Tibial nerve (tissue), 4 donors: Measurements from ENCODE around the gene GLO1. TPM values are rescaled to one million over a fixed set of nuclear protein-coding genes. Genes with fewer than 3 reads are reported as not detected.

Experiments
- DNase-seq, 2 donors: peaks; one replicate each; pipeline ENCODE4 v3.0.0-alpha.2; 2019; ENCODE audit warnings: low spot score in 2 of 2
- H3K27ac ChIP-seq, 4 donors: fragments of 200-600 bp; sonication (generic) in 3 of 4; one replicate each; pipeline ENCODE4 v1.5.1; 2017 to 2019; ENCODE audit warnings: mild to moderate bottlenecking in 1 of 4
- H3K27me3 ChIP-seq, 2 donors: fragments of 200-600 bp; sonication (generic) in 1 of 2; one replicate each; pipeline versions ENCODE4 v1.5.1 to v1.6.0; 2017 to 2019
- H3K36me3 ChIP-seq, 3 donors: fragments of 200-600 bp; sonication (generic); one replicate each; pipeline ENCODE4 v1.5.1; 2018 to 2019
- H3K4me1 ChIP-seq, 4 donors: fragments of 200-600 bp; sonication (generic) in 3 of 4; one replicate each; pipeline ENCODE4 v1.5.1; 2017 to 2019
- H3K4me3 ChIP-seq, 4 donors: fragments of 200-600 bp; sonication (generic) in 3 of 4; one replicate each; pipeline ENCODE4 v1.5.1; 2017 to 2019; ENCODE audit warnings: mild to moderate bottlenecking in 1 of 4, moderate library complexity in 1 of 4
- H3K9me3 ChIP-seq, 4 donors: fragments of 200-600 bp; sonication (generic) in 3 of 4; one replicate each; pipeline ENCODE4 v1.5.1; 2017 to 2019
- EP300 ChIP-seq, 2 donors: sonication (generic); formaldehyde crosslinking; IDR thresholded peaks; one replicate each; pipeline ENCODE4 v1.6.1; 2017; ENCODE audit warnings: antibody characterized with exemption in 2 of 2, mild to moderate bottlenecking in 1 of 2
- POLR2A ChIP-seq, 2 donors: fragments of 450-650 bp; IDR thresholded peaks; one replicate each; pipeline ENCODE4 v1.6.1; 2017; ENCODE audit warnings: antibody characterized with exemption in 2 of 2, mild to moderate bottlenecking in 2 of 2, moderate library complexity in 2 of 2
- WGBS, 2 donors: methylation state at CpG; one replicate each; pipeline ENCODE4 v1.1.5; 2018; 5-methylcytosine and 5-hydroxymethylcytosine counted together
- total RNA-seq, 4 donors: library from RNA; depleted of rRNA; stranded (reverse); fragments of >200 nt; gene quantifications; one replicate each; pipeline ENCODE4 v1.1.0, GENCODE V29; 2016
- TF ChIP-seq, protein P1 (sequence below), 5 experiments: fragments of 200-600 bp in 3 of 5; fragments of 450-650 bp in 2 of 5; sonication (generic) in 3 of 5; IDR thresholded peaks; one replicate each; pipeline ENCODE4 v1.5.1; 2016 to 2019; ENCODE audit warnings: antibody characterized with exemption in 5 of 5, mild to moderate bottlenecking in 3 of 5, moderate library complexity in 2 of 5

Gene GLO1
- total RNA-seq, 4 donors from 2014 or later, result 69.6 to 118 (median 86.3) TPM

DNA sequence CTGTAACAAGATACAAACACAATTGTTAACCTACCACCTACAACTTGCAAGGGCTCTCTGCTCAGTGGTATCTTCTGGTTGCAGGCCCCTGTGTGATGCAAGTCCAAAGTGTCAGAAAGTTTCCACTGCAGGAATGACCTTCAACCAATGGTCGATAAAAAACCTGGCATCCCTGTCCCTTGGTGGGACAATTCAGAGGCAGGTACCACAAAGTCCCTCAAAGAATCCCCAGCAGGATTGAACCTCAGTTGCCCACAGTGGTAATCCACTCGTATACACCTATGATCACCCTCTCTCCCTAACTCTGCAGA, 15.9 kb downstream of the GLO1 start:
- H3K27ac ChIP-seq, result peak overlapping the region in 3 of 4 donors; percentile 24 to 57 (median 30)
- H3K4me3 ChIP-seq, result no peak overlapping the region
- no peak for DNase-seq
- H3K9me3 ChIP-seq, result no peaks in the 10 kb centered on the region
- H3K36me3 ChIP-seq, result peaks cover 0 to 22% (median 5%) of the 10 kb centered on the region in 3 donors
- TF ChIP-seq EP300 (IDR thresholded peaks at IDR 0.05) (no peak), POLR2A (IDR thresholded peaks at IDR 0.05) (no peak)
- TF ChIP-seq, protein P1, sequence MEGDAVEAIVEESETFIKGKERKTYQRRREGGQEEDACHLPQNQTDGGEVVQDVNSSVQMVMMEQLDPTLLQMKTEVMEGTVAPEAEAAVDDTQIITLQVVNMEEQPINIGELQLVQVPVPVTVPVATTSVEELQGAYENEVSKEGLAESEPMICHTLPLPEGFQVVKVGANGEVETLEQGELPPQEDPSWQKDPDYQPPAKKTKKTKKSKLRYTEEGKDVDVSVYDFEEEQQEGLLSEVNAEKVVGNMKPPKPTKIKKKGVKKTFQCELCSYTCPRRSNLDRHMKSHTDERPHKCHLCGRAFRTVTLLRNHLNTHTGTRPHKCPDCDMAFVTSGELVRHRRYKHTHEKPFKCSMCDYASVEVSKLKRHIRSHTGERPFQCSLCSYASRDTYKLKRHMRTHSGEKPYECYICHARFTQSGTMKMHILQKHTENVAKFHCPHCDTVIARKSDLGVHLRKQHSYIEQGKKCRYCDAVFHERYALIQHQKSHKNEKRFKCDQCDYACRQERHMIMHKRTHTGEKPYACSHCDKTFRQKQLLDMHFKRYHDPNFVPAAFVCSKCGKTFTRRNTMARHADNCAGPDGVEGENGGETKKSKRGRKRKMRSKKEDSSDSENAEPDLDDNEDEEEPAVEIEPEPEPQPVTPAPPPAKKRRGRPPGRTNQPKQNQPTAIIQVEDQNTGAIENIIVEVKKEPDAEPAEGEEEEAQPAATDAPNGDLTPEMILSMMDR (IDR thresholded peaks at IDR 0.05), result no peak
- no peaks in the 10 kb centered on the region for H3K27me3 ChIP-seq
- peaks cover 0 to 27% (median 2%) of the 10 kb centered on the region in 4 donors for H3K4me1 ChIP-seq
- 76 to 91% methylated on average over 2 of the region's 2 CpGs for WGBS, 2 donors

DNA sequence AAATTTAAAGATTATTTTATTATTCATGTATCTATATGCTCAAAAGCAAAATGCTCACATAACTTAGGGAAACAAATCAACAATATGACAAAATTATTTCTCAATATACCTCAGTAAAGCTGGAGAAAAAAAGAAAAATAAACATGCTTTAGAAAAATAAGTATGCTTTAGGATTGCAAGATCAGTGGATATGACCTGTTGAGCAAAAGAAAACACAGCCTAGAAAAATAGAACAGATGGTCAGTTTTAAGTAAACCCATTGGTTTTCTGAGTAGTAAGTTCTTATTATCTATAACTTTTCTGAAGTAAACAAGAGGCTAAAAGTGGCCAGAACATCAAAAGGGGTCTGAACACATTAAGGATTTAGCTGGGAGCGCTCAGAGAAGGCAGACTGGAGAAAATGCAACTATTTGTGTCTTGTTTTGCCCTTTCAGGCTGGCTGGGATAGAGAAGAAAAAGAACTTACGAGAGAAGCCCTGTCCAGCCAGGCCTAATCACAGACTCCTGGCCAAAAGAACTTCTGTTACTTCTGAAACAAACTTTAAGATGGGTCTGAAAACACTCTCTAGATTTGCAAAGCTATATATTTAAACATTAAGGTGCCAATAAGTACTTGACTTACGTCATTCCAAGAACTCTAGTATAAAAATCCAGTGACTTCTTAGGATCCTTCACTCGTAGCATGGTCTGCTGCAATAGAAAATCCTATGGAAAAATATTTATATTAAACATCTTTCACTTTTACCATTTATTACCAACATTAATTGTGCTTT, 16.5 kb downstream of the GLO1 start:
- no peaks in the 10 kb centered on the region for H3K9me3 ChIP-seq
- TF ChIP-seq POLR2A (IDR thresholded peaks at IDR 0.05), result no peak
- TF ChIP-seq EP300 (IDR thresholded peaks at IDR 0.05), result no peak
- TF ChIP-seq, protein P1 (IDR thresholded peaks at IDR 0.05), result no peak
- peak overlapping the region in 3 of 4 donors; percentile 10 to 57 (median 24) for H3K27ac ChIP-seq
- peaks cover 0 to 27% (median 2%) of the 10 kb centered on the region in 4 donors for H3K4me1 ChIP-seq
- WGBS, 2 donors, result 64 to 70% methylated on average over 4 of the region's 4 CpGs
- DNase-seq, result no peak
- H3K4me3 ChIP-seq, result no peak overlapping the region
- peaks cover 0 to 27% (median 9%) of the 10 kb centered on the region in 3 donors for H3K36me3 ChIP-seq
- H3K27me3 ChIP-seq, result no peaks in the 10 kb centered on the region

GRCh38 chr6:38684904-38685303, 18.0 kb downstream of the GLO1 start:
- H3K27ac ChIP-seq, result no peak overlapping the region
- H3K4me3 ChIP-seq, result no peak overlapping the region
- peaks cover 0 to 43% (median 9%) of the 10 kb centered on the region in 3 donors for H3K36me3 ChIP-seq
- DNase-seq, result no peak
- H3K27me3 ChIP-seq, result no peaks in the 10 kb centered on the region
- TF ChIP-seq EP300 (IDR thresholded peaks at IDR 0.05), result no peak
- no peak for TF ChIP-seq POLR2A (IDR thresholded peaks at IDR 0.05)
- 95 to 96% methylated on average over 3 of the region's 3 CpGs for WGBS, 2 donors
- H3K9me3 ChIP-seq, result no peaks in the 10 kb centered on the region
- H3K4me1 ChIP-seq, result peaks cover 0 to 27% (median 2%) of the 10 kb centered on the region in 4 donors

DNA sequence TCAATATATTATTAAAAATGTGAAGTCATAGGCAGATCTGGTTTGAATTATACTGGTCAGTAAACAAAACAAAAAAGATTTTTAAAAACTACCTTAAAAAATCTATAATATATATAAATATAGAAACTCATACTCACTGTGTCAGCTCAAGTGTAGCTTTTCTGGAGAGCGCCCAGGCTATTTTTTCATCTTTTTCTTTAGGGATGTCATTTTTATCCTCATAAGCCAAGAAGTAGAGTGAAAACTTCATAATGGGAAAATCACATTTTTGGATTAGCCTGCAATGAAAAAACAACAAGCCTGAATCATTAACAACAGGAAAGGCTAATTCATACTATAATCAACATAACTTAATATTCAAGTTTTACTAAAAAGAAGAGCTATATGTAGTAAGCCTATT, 18.7 kb downstream of the GLO1 start:
- Histone ChIP-seq H3K27ac (no peak overlapping the region), H3K9me3 (no peaks in the 10 kb centered on the region), H3K27me3 (no peaks in the 10 kb centered on the region), H3K36me3 (peaks cover 0 to 50% (median 9%) of the 10 kb centered on the region in 3 donors), H3K4me3 (no peak overlapping the region), H3K4me1 (peaks cover 0 to 27% (median 2%) of the 10 kb centered on the region in 4 donors)
- TF ChIP-seq POLR2A (IDR thresholded peaks at IDR 0.05), result no peak
- WGBS, 2 donors, result 93 to 95% methylated on average over 1 of the region's 1 CpG
- DNase-seq, result no peak

DNA sequence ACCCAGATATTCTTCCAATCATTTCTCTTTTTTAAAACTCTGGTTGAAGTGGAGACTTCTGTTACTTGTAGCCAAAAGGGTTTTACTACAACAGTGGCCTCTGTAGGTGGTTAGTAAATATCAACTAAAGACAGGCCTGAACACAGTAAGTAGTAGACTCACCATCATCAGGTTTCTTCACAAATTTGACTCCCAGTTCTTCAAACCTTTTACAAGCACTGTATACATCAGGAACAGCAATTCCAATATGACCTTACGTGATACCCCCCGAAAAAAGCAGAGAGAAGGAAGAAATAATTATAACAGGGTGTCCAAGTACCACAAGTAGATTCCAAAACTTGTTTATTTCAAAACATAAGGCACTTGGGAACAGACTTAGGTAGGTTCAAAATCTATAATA, 21.1 kb downstream of the GLO1 start:
- DNase-seq, result no peak
- Histone ChIP-seq H3K27ac (no peak overlapping the region), H3K4me1 (peaks cover 0 to 17% (median 2%) of the 10 kb centered on the region in 4 donors), H3K4me3 (no peak overlapping the region), H3K27me3 (no peaks in the 10 kb centered on the region), H3K9me3 (no peaks in the 10 kb centered on the region), H3K36me3 (peaks cover 0 to 60% (median 9%) of the 10 kb centered on the region in 3 donors)
- TF ChIP-seq, protein P1 (IDR thresholded peaks at IDR 0.05), result no peak
- TF ChIP-seq EP300 (IDR thresholded peaks at IDR 0.05), result no peak
- TF ChIP-seq POLR2A (IDR thresholded peaks at IDR 0.05), result no peak
- WGBS, 2 donors, result 87 to 97% methylated on average over 2 of the region's 2 CpGs

GRCh38 chr6:38679668-38680067, 23.3 kb downstream of the GLO1 start:
- Histone ChIP-seq H3K4me1 (peaks cover 0 to 14% (median 0%) of the 10 kb centered on the region in 4 donors), H3K4me3 (no peak overlapping the region), H3K27me3 (no peaks in the 10 kb centered on the region), H3K36me3 (peaks cover 0 to 79% (median 12%) of the 10 kb centered on the region in 3 donors), H3K27ac (no peak overlapping the region), H3K9me3 (no peaks in the 10 kb centered on the region)
- TF ChIP-seq EP300 (IDR thresholded peaks at IDR 0.05), result no peak
- TF ChIP-seq POLR2A (IDR thresholded peaks at IDR 0.05), result no peak
- TF ChIP-seq, protein P1 (IDR thresholded peaks at IDR 0.05), result no peak
- no peak for DNase-seq
- 96 to 97% methylated on average over 1 of the region's 1 CpG for WGBS, 2 donors
